NCI-H1417 (cell line): Measurements from ENCODE around the gene SERINC4.

ENCODE experiments used
- DNase-seq, 3 experiments: peaks; one replicate each; lab custom pipeline; 2025; lab: John Stamatoyannopoulos, UW

Gene SERINC4

DNA sequence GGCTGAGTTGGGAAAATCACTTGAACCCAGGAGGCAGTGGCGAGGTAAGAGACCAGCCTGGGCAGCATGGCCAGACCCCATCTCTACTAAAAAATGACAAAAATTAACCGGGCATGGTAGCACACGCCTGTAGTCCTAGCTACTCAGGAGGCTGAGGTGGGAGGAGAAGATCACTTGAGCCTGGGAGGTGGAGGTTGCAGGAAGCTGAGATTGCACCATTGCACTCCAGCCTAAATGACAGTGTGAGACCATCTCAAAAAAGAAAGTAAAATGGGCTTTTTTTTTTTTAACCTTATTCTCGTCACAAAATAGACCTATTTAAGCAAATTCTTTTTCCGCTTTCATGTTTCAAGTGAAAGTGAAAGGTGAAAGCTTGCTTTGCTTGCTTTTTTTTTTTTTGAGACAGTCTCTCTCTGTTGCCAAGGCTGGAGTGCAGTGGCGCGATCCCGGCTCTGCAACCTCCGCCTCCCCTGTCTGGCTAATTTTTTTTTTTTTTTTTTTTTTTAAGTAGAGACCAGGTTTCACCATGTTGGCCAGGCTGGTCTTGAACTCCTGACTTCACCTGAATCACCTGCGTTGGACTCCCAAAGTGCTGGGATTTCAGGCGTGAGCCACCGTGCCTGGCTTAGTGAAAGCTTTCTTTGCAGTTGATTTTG lies 50.2 kb downstream of the SERINC4 start:
- DNase-seq: no peak

DNA sequence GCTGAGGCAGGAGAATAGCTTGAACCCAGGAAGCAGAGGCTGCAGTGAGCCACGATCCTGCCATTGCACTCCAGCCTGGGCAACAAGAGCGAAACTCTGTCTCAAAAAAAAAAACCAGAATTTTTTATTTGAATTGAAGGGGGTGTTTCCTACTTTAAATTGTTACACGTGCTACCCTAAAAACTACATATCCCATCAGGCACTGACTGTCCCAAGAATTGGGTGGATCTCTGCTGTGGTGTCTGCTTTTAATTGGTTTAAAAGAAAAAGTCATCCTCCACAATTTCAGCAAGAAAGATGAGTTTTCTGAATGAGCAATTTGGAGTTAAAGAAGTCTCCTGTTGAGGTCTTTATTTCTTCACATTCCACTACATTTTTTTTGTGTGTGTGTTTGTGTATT lies 51.6 kb downstream of the SERINC4 start:
- DNase-seq: no peak

DNA sequence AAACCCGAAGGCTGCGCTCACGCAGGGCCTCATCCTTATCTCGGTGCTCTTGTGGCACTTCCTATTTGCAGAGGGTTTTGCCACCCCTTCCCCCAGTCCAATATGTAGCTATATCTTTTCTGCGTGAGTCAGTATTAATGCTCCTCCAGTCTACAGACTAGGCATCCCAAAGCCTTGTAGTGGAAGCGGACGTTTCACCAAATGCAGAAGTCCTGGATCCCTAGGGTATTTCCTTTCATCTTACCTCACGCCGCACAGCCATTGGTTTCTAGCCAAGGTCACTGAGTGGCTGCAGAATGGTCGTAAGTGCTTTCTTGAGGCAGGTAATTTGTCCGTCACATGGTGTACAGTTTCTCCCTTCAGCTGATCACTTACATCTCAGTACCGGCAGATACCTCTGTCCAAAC lies 53.1 kb downstream of the SERINC4 start:
- DNase-seq: peak in 2 of 3 experiments; percentile 33 to 66

DNA sequence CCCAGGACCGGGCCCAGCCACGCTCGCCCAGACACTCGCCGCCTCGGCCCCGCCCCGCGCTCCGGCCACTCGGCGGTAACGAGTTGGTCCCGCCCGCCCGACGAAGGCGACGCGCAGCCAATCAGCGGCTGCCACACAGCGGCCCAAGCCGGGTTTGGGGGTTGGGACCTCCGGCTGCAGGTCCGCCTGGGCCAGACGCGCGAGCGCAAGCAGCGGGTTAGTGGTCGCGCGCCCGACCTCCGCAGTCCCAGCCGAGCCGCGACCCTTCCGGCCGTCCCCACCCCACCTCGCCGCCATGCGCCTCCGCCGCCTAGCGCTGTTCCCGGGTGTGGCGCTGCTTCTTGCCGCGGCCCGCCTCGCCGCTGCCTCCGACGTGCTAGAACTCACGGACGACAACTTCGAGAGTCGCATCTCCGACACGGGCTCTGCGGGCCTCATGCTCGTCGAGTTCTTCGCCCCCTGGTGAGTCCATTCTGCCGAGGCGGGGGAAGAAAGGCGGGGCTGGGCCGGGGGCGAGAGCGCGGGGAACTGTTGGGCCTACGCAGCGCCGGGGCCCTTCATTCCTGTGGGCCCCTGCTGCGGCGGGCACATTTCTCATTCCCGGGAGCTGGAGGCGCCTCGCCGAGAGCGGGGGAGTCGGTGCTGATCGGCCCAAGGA lies 53.6 kb downstream of the SERINC4 start, which contains the start of gene PDIA3:
Gene PDIA3 (plus strand): TSS at position 194 of the 658 bp plus-strand sequence. CDS start 102 bp downstream, at position 296.
- DNase-seq: peak; percentile 75 to 83 (median 83)
